Measurements from ENCODE around the gene CSN3.

CSN3 gene

GRCh38 chr4:70297576-70297975, 55.2 kb downstream of the CSN3 start:
- no peak for DNase-seq

- DNase-seq: no peak
Measured at GRCh38 chr4:70298051-70298450, 55.7 kb downstream of the CSN3 start.

GRCh38 chr4:70299643-70300042, 57.2 kb downstream of the CSN3 start:
- DNase-seq: no peak

- no peak for DNase-seq
Measured at GRCh38 chr4:70300215-70300614, 57.8 kb downstream of the CSN3 start.
